Measurements from ENCODE around the gene MIA. TPM values are rescaled to one million over a fixed set of nuclear protein-coding genes. Genes with fewer than 3 reads are reported as not detected.

The MIA gene
- polyA plus RNA-seq, 1 donor from 2014 or later = 1.8 TPM

DNA sequence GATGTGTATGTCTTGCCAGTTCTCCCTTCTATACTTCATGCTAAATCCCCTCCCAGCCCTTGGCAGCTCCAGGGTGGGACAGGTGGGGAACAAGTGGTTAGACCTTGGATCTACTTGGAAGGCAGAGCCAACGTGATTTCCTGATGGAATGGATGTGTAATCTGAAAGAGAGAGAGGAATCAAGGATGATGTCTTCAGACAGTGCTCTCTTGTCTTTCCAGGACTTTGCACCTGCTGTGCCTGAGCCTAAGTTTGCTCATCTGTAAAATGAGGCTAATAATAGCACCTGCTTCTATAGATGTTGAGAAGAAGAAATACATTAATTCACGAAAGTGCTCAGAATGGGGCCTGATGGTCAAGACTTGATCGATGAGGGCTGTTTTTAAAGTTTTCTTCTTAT is 16.7 kb downstream of the MIA start:
- no peaks in the 10 kb centered on the region for H4K20me1 ChIP-seq (ENCODE audit: insufficient read depth)
- no peak overlapping the region for H3K9ac ChIP-seq (ENCODE audit: low read length)
- no peak overlapping the region for H2AFZ ChIP-seq (ENCODE audit: low read depth, low read length)
- no peaks in the 10 kb centered on the region for H3K79me2 ChIP-seq (replicated peaks; ENCODE audit: insufficient read depth, low read length)
- H3K9me3 ChIP-seq (ENCODE audit: low read length) = no peaks in the 10 kb centered on the region
- TF ChIP-seq RAD21 (conservative IDR thresholded peaks at IDR 0.05) (no peak), SMC3 (conservative IDR thresholded peaks at IDR 0.05; ENCODE audit: poor library complexity) (no peak), POLR2AphosphoS5 (IDR thresholded peaks at IDR 0.05) (no peak), EP300 (conservative IDR thresholded peaks at IDR 0.05; ENCODE audit: poor library complexity, severe bottlenecking) (no peak), TAF1 (IDR thresholded peaks at IDR 0.05; ENCODE audit: low read depth) (no peak)
- TF ChIP-seq, protein P1, sequence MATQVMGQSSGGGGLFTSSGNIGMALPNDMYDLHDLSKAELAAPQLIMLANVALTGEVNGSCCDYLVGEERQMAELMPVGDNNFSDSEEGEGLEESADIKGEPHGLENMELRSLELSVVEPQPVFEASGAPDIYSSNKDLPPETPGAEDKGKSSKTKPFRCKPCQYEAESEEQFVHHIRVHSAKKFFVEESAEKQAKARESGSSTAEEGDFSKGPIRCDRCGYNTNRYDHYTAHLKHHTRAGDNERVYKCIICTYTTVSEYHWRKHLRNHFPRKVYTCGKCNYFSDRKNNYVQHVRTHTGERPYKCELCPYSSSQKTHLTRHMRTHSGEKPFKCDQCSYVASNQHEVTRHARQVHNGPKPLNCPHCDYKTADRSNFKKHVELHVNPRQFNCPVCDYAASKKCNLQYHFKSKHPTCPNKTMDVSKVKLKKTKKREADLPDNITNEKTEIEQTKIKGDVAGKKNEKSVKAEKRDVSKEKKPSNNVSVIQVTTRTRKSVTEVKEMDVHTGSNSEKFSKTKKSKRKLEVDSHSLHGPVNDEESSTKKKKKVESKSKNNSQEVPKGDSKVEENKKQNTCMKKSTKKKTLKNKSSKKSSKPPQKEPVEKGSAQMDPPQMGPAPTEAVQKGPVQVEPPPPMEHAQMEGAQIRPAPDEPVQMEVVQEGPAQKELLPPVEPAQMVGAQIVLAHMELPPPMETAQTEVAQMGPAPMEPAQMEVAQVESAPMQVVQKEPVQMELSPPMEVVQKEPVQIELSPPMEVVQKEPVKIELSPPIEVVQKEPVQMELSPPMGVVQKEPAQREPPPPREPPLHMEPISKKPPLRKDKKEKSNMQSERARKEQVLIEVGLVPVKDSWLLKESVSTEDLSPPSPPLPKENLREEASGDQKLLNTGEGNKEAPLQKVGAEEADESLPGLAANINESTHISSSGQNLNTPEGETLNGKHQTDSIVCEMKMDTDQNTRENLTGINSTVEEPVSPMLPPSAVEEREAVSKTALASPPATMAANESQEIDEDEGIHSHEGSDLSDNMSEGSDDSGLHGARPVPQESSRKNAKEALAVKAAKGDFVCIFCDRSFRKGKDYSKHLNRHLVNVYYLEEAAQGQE (IDR thresholded peaks at IDR 0.05; ENCODE audit: borderline replicate concordance) = no peak
- H3K4me3 ChIP-seq (ENCODE audit: low read length) = no peak overlapping the region
- H3K9me2 ChIP-seq (ENCODE audit: insufficient read depth, low read length) = no peaks in the 10 kb centered on the region
- no peak overlapping the region for H3K27ac ChIP-seq (ENCODE audit: low read length)
- H3K4me2 ChIP-seq (ENCODE audit: low read length) = no peak overlapping the region
- no peaks in the 10 kb centered on the region for H3F3A ChIP-seq (ENCODE audit: insufficient read depth, low read length, poor library complexity, severe bottlenecking)
- H3K27me3 ChIP-seq (ENCODE audit: insufficient read depth, low read depth, low read length) = no peaks in the 10 kb centered on the region
- H3K36me3 ChIP-seq (ENCODE audit: insufficient read depth, low read length) = no peaks in the 10 kb centered on the region

DNA sequence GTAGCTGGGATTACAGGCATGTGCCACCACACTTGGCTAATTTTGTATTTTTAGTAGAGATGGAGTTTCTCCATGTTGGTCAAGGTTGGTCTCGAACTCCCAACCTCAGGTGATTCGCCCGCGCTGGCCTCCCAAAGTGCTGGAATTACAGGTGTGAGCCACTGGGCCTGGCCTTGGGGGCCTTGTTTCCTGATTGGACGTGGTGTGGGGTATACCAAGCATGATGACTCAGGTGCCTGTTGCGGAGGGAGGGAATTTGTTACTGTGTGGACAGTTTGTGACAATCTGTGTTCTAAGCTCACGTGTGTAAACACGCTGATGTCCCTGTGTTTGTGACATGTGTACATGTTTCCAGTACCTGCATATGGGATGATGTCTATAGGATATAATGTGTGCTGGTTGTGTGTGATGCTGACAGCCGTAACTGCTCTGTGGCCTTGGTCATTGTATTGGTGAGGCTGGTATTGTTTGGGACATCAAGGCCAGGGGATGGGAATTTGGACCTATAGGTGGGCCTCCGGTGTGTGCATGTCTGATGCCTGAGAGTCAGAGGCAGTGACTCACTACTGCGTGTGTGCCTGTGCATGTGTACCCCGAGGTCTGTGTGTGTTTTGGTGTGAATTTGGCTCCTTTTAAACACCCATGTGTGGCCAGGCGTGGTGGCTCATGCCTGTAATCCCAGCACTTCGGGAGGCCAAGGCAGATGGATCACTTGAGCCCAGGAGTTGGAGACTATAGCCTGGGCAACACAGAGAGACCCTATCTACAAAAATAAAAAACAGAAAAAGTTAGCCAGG is 22.0 kb downstream of the MIA start:
- Histone ChIP-seq H2AFZ (ENCODE audit: low read depth, low read length) (no peak overlapping the region), H3K9me2 (ENCODE audit: insufficient read depth, low read length) (no peaks in the 10 kb centered on the region), H3K36me3 (ENCODE audit: insufficient read depth, low read length) (no peaks in the 10 kb centered on the region), H3K9ac (ENCODE audit: low read length) (peak overlapping the region; percentile 69), H3F3A (ENCODE audit: insufficient read depth, low read length, poor library complexity, severe bottlenecking) (no peaks in the 10 kb centered on the region), H3K4me3 (ENCODE audit: low read length) (no peak overlapping the region), H3K79me2 (replicated peaks; ENCODE audit: insufficient read depth, low read length) (peaks cover 30% of the 10 kb centered on the region), H3K9me3 (ENCODE audit: low read length) (no peaks in the 10 kb centered on the region), H4K20me1 (ENCODE audit: insufficient read depth) (peaks cover 2% of the 10 kb centered on the region), H3K4me2 (ENCODE audit: low read length) (no peak overlapping the region), H3K27ac (ENCODE audit: low read length) (peak overlapping the region; percentile 86), H3K27me3 (ENCODE audit: insufficient read depth, low read depth, low read length) (no peaks in the 10 kb centered on the region)
- TF ChIP-seq RAD21 (conservative IDR thresholded peaks at IDR 0.05) (no peak), EP300 (conservative IDR thresholded peaks at IDR 0.05; ENCODE audit: poor library complexity, severe bottlenecking) (no peak)
- TF ChIP-seq, protein P1 (IDR thresholded peaks at IDR 0.05; ENCODE audit: borderline replicate concordance) = no peak
